Measurements from ENCODE around the gene SCGN.

Gene SCGN

GRCh38 chr6:25661129-25661779 is 9.2 kb downstream of the SCGN start:
- Histone ChIP-seq H3K9me3 (ENCODE audit: control insufficient read depth, low read length) (no peaks in the 10 kb centered on the region), H3K36me3 (ENCODE audit: control insufficient read depth, insufficient read depth, low read length) (no peaks in the 10 kb centered on the region), H3K27ac (ENCODE audit: low read depth, low read length, severe bottlenecking) (no peak overlapping the region), H3K4me3 (ENCODE audit: extremely low read depth, insufficient read depth, low read length, poor library complexity, severe bottlenecking) (no peak overlapping the region), H3K4me1 (ENCODE audit: control insufficient read depth, insufficient read depth, low read length, poor library complexity, severe bottlenecking) (no peaks in the 10 kb centered on the region)
- 83 to 100% methylated on average over 1 to 3 of the region's 5 CpGs for WGBS, 2 experiments (ENCODE audit: insufficient coverage in 2 of 2)

- H3K4me1 ChIP-seq (ENCODE audit: control insufficient read depth, insufficient read depth, low read length, poor library complexity, severe bottlenecking) = no peaks in the 10 kb centered on the region
- no peak overlapping the region for H3K4me3 ChIP-seq (ENCODE audit: extremely low read depth, insufficient read depth, low read length, poor library complexity, severe bottlenecking)
- H3K27ac ChIP-seq (ENCODE audit: low read depth, low read length, severe bottlenecking) = no peak overlapping the region
- no peaks in the 10 kb centered on the region for H3K9me3 ChIP-seq (ENCODE audit: control insufficient read depth, low read length)
- H3K36me3 ChIP-seq (ENCODE audit: control insufficient read depth, insufficient read depth, low read length) = no peaks in the 10 kb centered on the region
- 82 to 83% methylated on average over 2 to 3 of the region's 4 CpGs for WGBS, 2 experiments (ENCODE audit: insufficient coverage in 2 of 2)
Observed at GRCh38 chr6:25665455-25665854, 13.4 kb downstream of the SCGN start.

GRCh38 chr6:25669413-25669812 is 17.4 kb downstream of the SCGN start:
- Histone ChIP-seq H3K4me3 (ENCODE audit: extremely low read depth, insufficient read depth, low read length, poor library complexity, severe bottlenecking) (no peak overlapping the region), H3K27ac (ENCODE audit: low read depth, low read length, severe bottlenecking) (no peak overlapping the region), H3K36me3 (ENCODE audit: control insufficient read depth, insufficient read depth, low read length) (no peaks in the 10 kb centered on the region), H3K4me1 (ENCODE audit: control insufficient read depth, insufficient read depth, low read length, poor library complexity, severe bottlenecking) (no peaks in the 10 kb centered on the region), H3K9me3 (ENCODE audit: control insufficient read depth, low read length) (no peaks in the 10 kb centered on the region)
- 93 to 96% methylated on average over 4 to 5 of the region's 5 CpGs for WGBS, 2 experiments (ENCODE audit: insufficient coverage in 2 of 2)

GRCh38 chr6:25670208-25670607 is 18.2 kb downstream of the SCGN start:
- H3K4me1 ChIP-seq (ENCODE audit: control insufficient read depth, insufficient read depth, low read length, poor library complexity, severe bottlenecking) = no peaks in the 10 kb centered on the region
- no CpG with 5 or more reads among the region's 1 CpG for WGBS, 2 experiments (ENCODE audit: insufficient coverage in 2 of 2)
- no peaks in the 10 kb centered on the region for H3K9me3 ChIP-seq (ENCODE audit: control insufficient read depth, low read length)
- H3K27ac ChIP-seq (ENCODE audit: low read depth, low read length, severe bottlenecking) = no peak overlapping the region
- H3K4me3 ChIP-seq (ENCODE audit: extremely low read depth, insufficient read depth, low read length, poor library complexity, severe bottlenecking) = no peak overlapping the region
- no peaks in the 10 kb centered on the region for H3K36me3 ChIP-seq (ENCODE audit: control insufficient read depth, insufficient read depth, low read length)

GRCh38 chr6:25670793-25671513 is 18.9 kb downstream of the SCGN start:
- Histone ChIP-seq H3K27ac (ENCODE audit: low read depth, low read length, severe bottlenecking) (no peak overlapping the region), H3K9me3 (ENCODE audit: control insufficient read depth, low read length) (no peaks in the 10 kb centered on the region), H3K36me3 (ENCODE audit: control insufficient read depth, insufficient read depth, low read length) (no peaks in the 10 kb centered on the region), H3K4me1 (ENCODE audit: control insufficient read depth, insufficient read depth, low read length, poor library complexity, severe bottlenecking) (no peaks in the 10 kb centered on the region), H3K4me3 (ENCODE audit: extremely low read depth, insufficient read depth, low read length, poor library complexity, severe bottlenecking) (no peak overlapping the region)
- 84 to 87% methylated on average over 4 of the region's 7 CpGs for WGBS, 2 experiments (ENCODE audit: insufficient coverage in 2 of 2)

- H3K4me1 ChIP-seq (ENCODE audit: control insufficient read depth, insufficient read depth, low read length, poor library complexity, severe bottlenecking) = no peaks in the 10 kb centered on the region
- H3K9me3 ChIP-seq (ENCODE audit: control insufficient read depth, low read length) = no peaks in the 10 kb centered on the region
- H3K36me3 ChIP-seq (ENCODE audit: control insufficient read depth, insufficient read depth, low read length) = no peaks in the 10 kb centered on the region
- no peak overlapping the region for H3K4me3 ChIP-seq (ENCODE audit: extremely low read depth, insufficient read depth, low read length, poor library complexity, severe bottlenecking)
- H3K27ac ChIP-seq (ENCODE audit: low read depth, low read length, severe bottlenecking) = no peak overlapping the region
- WGBS, 2 experiments (ENCODE audit: insufficient coverage in 2 of 2) = no CpG with 5 or more reads among the region's 1 CpG
Observed at GRCh38 chr6:25671652-25672051, 19.6 kb downstream of the SCGN start.

GRCh38 chr6:25675167-25675566 is 23.2 kb downstream of the SCGN start:
- H3K27ac ChIP-seq (ENCODE audit: low read depth, low read length, severe bottlenecking) = no peak overlapping the region
- H3K4me3 ChIP-seq (ENCODE audit: extremely low read depth, insufficient read depth, low read length, poor library complexity, severe bottlenecking) = no peak overlapping the region
- no peaks in the 10 kb centered on the region for H3K4me1 ChIP-seq (ENCODE audit: control insufficient read depth, insufficient read depth, low read length, poor library complexity, severe bottlenecking)
- WGBS, 2 experiments (ENCODE audit: insufficient coverage in 2 of 2) = 91 to 92% methylated on average over 3 to 5 of the region's 5 CpGs
- H3K36me3 ChIP-seq (ENCODE audit: control insufficient read depth, insufficient read depth, low read length) = no peaks in the 10 kb centered on the region
- H3K9me3 ChIP-seq (ENCODE audit: control insufficient read depth, low read length) = no peaks in the 10 kb centered on the region

- H3K4me1 ChIP-seq (ENCODE audit: control insufficient read depth, insufficient read depth, low read length, poor library complexity, severe bottlenecking) = peaks cover 9% of the 10 kb centered on the region
- no peaks in the 10 kb centered on the region for H3K9me3 ChIP-seq (ENCODE audit: control insufficient read depth, low read length)
- H3K36me3 ChIP-seq (ENCODE audit: control insufficient read depth, insufficient read depth, low read length) = no peaks in the 10 kb centered on the region
- H3K27ac ChIP-seq (ENCODE audit: low read depth, low read length, severe bottlenecking) = no peak overlapping the region
- WGBS, 2 experiments (ENCODE audit: insufficient coverage in 2 of 2) = 73 to 77% methylated on average over 5 of the region's 5 CpGs
- H3K4me3 ChIP-seq (ENCODE audit: extremely low read depth, insufficient read depth, low read length, poor library complexity, severe bottlenecking) = no peak overlapping the region
Observed at GRCh38 chr6:25676775-25677174, 24.8 kb downstream of the SCGN start.

- Histone ChIP-seq H3K27ac (ENCODE audit: low read depth, low read length, severe bottlenecking) (no peak overlapping the region), H3K4me1 (ENCODE audit: control insufficient read depth, insufficient read depth, low read length, poor library complexity, severe bottlenecking) (peaks cover 9% of the 10 kb centered on the region), H3K4me3 (ENCODE audit: extremely low read depth, insufficient read depth, low read length, poor library complexity, severe bottlenecking) (no peak overlapping the region), H3K9me3 (ENCODE audit: control insufficient read depth, low read length) (no peaks in the 10 kb centered on the region), H3K36me3 (ENCODE audit: control insufficient read depth, insufficient read depth, low read length) (no peaks in the 10 kb centered on the region)
- no CpG with 5 or more reads among the region's 3 CpGs for WGBS, 2 experiments (ENCODE audit: insufficient coverage in 2 of 2)
Observed at GRCh38 chr6:25681848-25682247, 29.8 kb downstream of the SCGN start.

GRCh38 chr6:25682324-25682723 is 30.3 kb downstream of the SCGN start:
- 50 to 56% methylated on average over 2 to 4 of the region's 4 CpGs for WGBS, 2 experiments (ENCODE audit: insufficient coverage in 2 of 2)
- Histone ChIP-seq H3K4me3 (ENCODE audit: extremely low read depth, insufficient read depth, low read length, poor library complexity, severe bottlenecking) (no peak overlapping the region), H3K27ac (ENCODE audit: low read depth, low read length, severe bottlenecking) (no peak overlapping the region), H3K4me1 (ENCODE audit: control insufficient read depth, insufficient read depth, low read length, poor library complexity, severe bottlenecking) (peaks cover 9% of the 10 kb centered on the region), H3K36me3 (ENCODE audit: control insufficient read depth, insufficient read depth, low read length) (no peaks in the 10 kb centered on the region), H3K9me3 (ENCODE audit: control insufficient read depth, low read length) (no peaks in the 10 kb centered on the region)

GRCh38 chr6:25684565-25684964 is 32.5 kb downstream of the SCGN start:
- Histone ChIP-seq H3K9me3 (ENCODE audit: control insufficient read depth, low read length) (no peaks in the 10 kb centered on the region), H3K36me3 (ENCODE audit: control insufficient read depth, insufficient read depth, low read length) (no peaks in the 10 kb centered on the region), H3K4me1 (ENCODE audit: control insufficient read depth, insufficient read depth, low read length, poor library complexity, severe bottlenecking) (peaks cover 9% of the 10 kb centered on the region), H3K4me3 (ENCODE audit: extremely low read depth, insufficient read depth, low read length, poor library complexity, severe bottlenecking) (no peak overlapping the region), H3K27ac (ENCODE audit: low read depth, low read length, severe bottlenecking) (no peak overlapping the region)
- 50% methylated on average over 1 of the region's 2 CpGs; no CpG with 5 or more reads in 1 of the 2 experiments for WGBS, 2 experiments (ENCODE audit: insufficient coverage in 2 of 2)
